CD4-positive, alpha-beta T cell (primary cell): ENCODE measurements around the gene TMBIM1. TPM values are rescaled to one million over a fixed set of nuclear protein-coding genes. Genes with fewer than 3 reads are reported as not detected.

ENCODE experiments used
- ATAC-seq: fragments of 200-7000 bp; cut with Tn5 transposase; one replicate; pipeline ENCODE4 v1.10.0; 2022; ENCODE audit warnings: mild to moderate bottlenecking; ENCODE audit not compliant: poor library complexity
- CTCF ChIA-PET: fragments of 350-600 bp; sonication (Branson Sonifier 250); formaldehyde crosslinking; loops from one replicate; lab custom pipeline; 2021; ENCODE audit warnings: antibody characterized with exemption, inconsistent platforms; lab: Charles Lee
- POLR2A ChIA-PET: fragments of 350-600 bp; sonication (Branson Sonifier 250); formaldehyde crosslinking; loops from one replicate; lab custom pipeline; 2021; ENCODE audit warnings: antibody characterized with exemption, inconsistent platforms; lab: Charles Lee
- DNase-seq, 14 experiments: peaks; one replicate each; pipeline ENCODE4 v3.0.0-alpha.2; 2013 to 2020; ENCODE audit warnings: mixed read lengths in 2 of 14
- H3K27ac ChIP-seq, 2 donors: one replicate each; pipeline versions ENCODE4 v1.5.1 to v1.7.0; 2013; ENCODE audit warnings: low read length in 2 of 2, low read depth in 1 of 2, mild to moderate bottlenecking in 1 of 2
- H3K27me3 ChIP-seq, 2 experiments: 1 replicate in 1 of 2; 2 replicates in 1 of 2; pipeline versions ENCODE4 v1.6.1 to v1.7.0; 2013; ENCODE audit warnings: low read length in 2 of 2, control low read depth in 1 of 2, mild to moderate bottlenecking in 1 of 2, moderate library complexity in 1 of 2; ENCODE audit not compliant: insufficient read depth in 2 of 2, control insufficient read depth in 1 of 2
- H3K36me3 ChIP-seq: one replicate; pipeline ENCODE4 v1.6.1; 2013; ENCODE audit warnings: low read length, control low read depth; ENCODE audit not compliant: insufficient read depth
- H3K4me1 ChIP-seq: one replicate; pipeline ENCODE4 v1.6.1; 2013; ENCODE audit warnings: low read length, control low read depth; ENCODE audit not compliant: insufficient read depth
- H3K4me3 ChIP-seq: one replicate; pipeline ENCODE4 v1.5.1; 2013; ENCODE audit warnings: mild to moderate bottlenecking, low read length, moderate library complexity
- H3K9me3 ChIP-seq, 2 experiments: 1 replicate in 1 of 2; 2 replicates in 1 of 2; pipeline versions ENCODE4 v1.6.1 to v1.7.0; 2013; ENCODE audit warnings: low read length in 2 of 2, mild to moderate bottlenecking in 2 of 2, control low read depth in 1 of 2, moderate library complexity in 1 of 2; ENCODE audit not compliant: control insufficient read depth in 1 of 2, insufficient read depth in 1 of 2
- H3K27ac Mint-ChIP-seq: one replicate; pipeline ENCODE4 v1.8.0; 2020; ENCODE audit warnings: mixed read lengths
- H3K27me3 Mint-ChIP-seq: one replicate; pipeline ENCODE4 v1.8.0; 2021; ENCODE audit warnings: mixed read lengths
- H3K36me3 Mint-ChIP-seq: one replicate; pipeline ENCODE4 v1.8.0; 2021; ENCODE audit warnings: low read depth, mixed read lengths
- H3K4me1 Mint-ChIP-seq: one replicate; pipeline ENCODE4 v1.8.0; 2021; ENCODE audit warnings: low read depth, mixed read lengths
- H3K4me3 Mint-ChIP-seq: one replicate; pipeline ENCODE4 v1.8.0; 2020; ENCODE audit warnings: mild to moderate bottlenecking, mixed read lengths
- H3K9me3 Mint-ChIP-seq: one replicate; pipeline ENCODE4 v1.8.0; 2020; ENCODE audit warnings: mixed read lengths
- CTCF ChIP-seq: fragments of 200-600 bp; IDR thresholded peaks from one replicate; pipeline ENCODE4 v1.8.0; 2022; ENCODE audit warnings: antibody characterized with exemption, mild to moderate bottlenecking
- intact Hi-C, 2 experiments: fragments of 100-400 bp; cut with DNase I in 1 of 2; cut with micrococcal nuclease in 1 of 2; formaldehyde crosslinking; loops; one replicate each; pipeline versions ENCODE4 v1.15.1 to v1.9.0; 2023 to 2025; cut with DNase I, micrococcal nuclease
- total RNA-seq, 174 experiments: library from RNA in 2 of 174; stranded (reverse) in 2 of 174; gene quantifications; one replicate each; pipeline ENCODE4 v1.2.3 and lab custom pipeline; 2021 to 2026

Gene TMBIM1
- total RNA-seq, 2 experiments from 2014 or later: 99.2 to 102 TPM

GRCh38 chr2:218334531-218334930 is 42.2 kb upstream of the TMBIM1 start:
- H3K27me3 ChIP-seq: no peaks in the 10 kb centered on the region
- H3K9me3 ChIP-seq: no peaks in the 10 kb centered on the region
- Mint-ChIP-seq H3K27ac (no peak overlapping the region), H3K9me3 (no peaks in the 10 kb centered on the region), H3K4me3 (no peak overlapping the region), H3K27me3 (no peaks in the 10 kb centered on the region), H3K36me3 (no peaks in the 10 kb centered on the region), H3K4me1 (no peaks in the 10 kb centered on the region)
- H3K27ac ChIP-seq: no peak overlapping the region
- DNase-seq (no peak), ATAC-seq (no peak)
- H3K36me3 ChIP-seq: no peaks in the 10 kb centered on the region
- no peak overlapping the region for H3K4me3 ChIP-seq
- CTCF ChIA-PET: no interaction called here
- H3K4me1 ChIP-seq: peaks cover 9% of the 10 kb centered on the region
- POLR2A ChIA-PET: no interaction called here
- intact Hi-C loops: no loop called here
- TF ChIP-seq CTCF: no peak

GRCh38 chr2:218332920-218333645 is 40.8 kb upstream of the TMBIM1 start:
- Histone ChIP-seq H3K4me1 (peaks cover 10% of the 10 kb centered on the region), H3K4me3 (no peak overlapping the region), H3K27ac (no peak overlapping the region), H3K36me3 (no peaks in the 10 kb centered on the region), H3K27me3 (no peaks in the 10 kb centered on the region), H3K9me3 (no peaks in the 10 kb centered on the region)
- ChIA-PET POLR2A (no interaction called here), CTCF (no interaction called here)
- DNase-seq: no peak
- H3K27me3 Mint-ChIP-seq: no peaks in the 10 kb centered on the region
- ATAC-seq: no peak
- H3K4me1 Mint-ChIP-seq: no peaks in the 10 kb centered on the region
- no peak overlapping the region for H3K4me3 Mint-ChIP-seq
- no peaks in the 10 kb centered on the region for H3K36me3 Mint-ChIP-seq
- no peaks in the 10 kb centered on the region for H3K9me3 Mint-ChIP-seq
- intact Hi-C loops: no loop called here
- TF ChIP-seq CTCF: no peak
- no peak overlapping the region for H3K27ac Mint-ChIP-seq

DNA sequence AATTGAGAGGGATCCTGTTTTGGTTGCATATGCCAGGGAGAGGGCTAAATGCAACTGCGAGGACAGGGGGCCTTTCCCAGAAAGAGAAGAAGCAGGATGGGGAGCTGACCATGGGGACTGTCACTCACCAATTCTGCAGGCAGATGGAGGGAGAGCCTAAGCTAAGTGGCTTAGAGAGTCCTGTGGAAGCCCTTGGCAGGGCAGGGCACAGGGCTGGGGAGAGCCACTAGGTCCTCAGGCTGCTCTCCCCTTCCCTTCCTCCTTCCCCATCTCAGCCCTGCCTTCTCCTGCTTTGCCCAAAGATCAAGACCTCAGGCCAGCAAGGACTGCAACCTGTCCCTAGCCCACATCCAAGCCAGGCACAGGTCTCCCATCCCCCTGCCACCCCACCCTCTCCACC is 40.0 kb upstream of the TMBIM1 start:
- no peaks in the 10 kb centered on the region for H3K27me3 ChIP-seq
- no peaks in the 10 kb centered on the region for H3K9me3 ChIP-seq
- ChIA-PET CTCF (no interaction called here), POLR2A (interaction anchor here (0.6 kb wide), 1 partner anchor 10 kb away, joined by 3 read pairs; no protein-coding TSS in a partner anchor)
- Mint-ChIP-seq H3K27ac (no peak overlapping the region), H3K9me3 (no peaks in the 10 kb centered on the region), H3K36me3 (no peaks in the 10 kb centered on the region), H3K4me3 (no peak overlapping the region), H3K4me1 (peaks cover 6% of the 10 kb centered on the region), H3K27me3 (no peaks in the 10 kb centered on the region)
- ATAC-seq: no peak
- no peak for DNase-seq
- intact Hi-C loops: no loop called here
- H3K27ac ChIP-seq: no peak overlapping the region
- H3K4me1 ChIP-seq: peaks cover 13% of the 10 kb centered on the region
- H3K4me3 ChIP-seq: no peak overlapping the region
- no peak for TF ChIP-seq CTCF
- no peaks in the 10 kb centered on the region for H3K36me3 ChIP-seq
